KMS-11 (cell line): ENCODE results near the gene FARS2.

ENCODE experiments used
- H2AFZ ChIP-seq: fragments of 200-600 bp; sonication (generic); 2 replicates; pipeline ENCODE4 v1.6.1; 2016; ENCODE audit warnings: antibody characterized with exemption, mixed run types, low read depth
- H3K27ac ChIP-seq: fragments of 200-600 bp; sonication (generic); 2 replicates; pipeline ENCODE4 v1.6.1; 2016; ENCODE audit warnings: mild to moderate bottlenecking, mixed run types
- H3K27me3 ChIP-seq: fragments of 200-600 bp; sonication (generic); 2 replicates; pipeline ENCODE4 v1.6.1; 2017; ENCODE audit warnings: mild to moderate bottlenecking, low read depth, mixed run types, moderate library complexity; ENCODE audit not compliant: insufficient read depth
- H3K36me3 ChIP-seq: fragments of 200-600 bp; sonication (generic); 2 replicates; pipeline ENCODE4 v1.6.1; 2017; ENCODE audit warnings: mild to moderate bottlenecking, mixed run types; ENCODE audit not compliant: insufficient read depth
- H3K4me1 ChIP-seq: fragments of 200-600 bp; sonication (generic); 2 replicates; pipeline ENCODE4 v1.6.1; 2016; ENCODE audit warnings: mild to moderate bottlenecking, low read depth, mixed run types; ENCODE audit not compliant: poor library complexity, severe bottlenecking
- H3K4me2 ChIP-seq: fragments of 200-600 bp; sonication (generic); 2 replicates; pipeline ENCODE4 v1.7.0; 2016; ENCODE audit warnings: mild to moderate bottlenecking, mixed run types
- H3K4me3 ChIP-seq: fragments of 200-600 bp; sonication (generic); IDR thresholded peaks from 2 replicates; pipeline ENCODE4 v1.6.1; 2017; ENCODE audit warnings: low read depth, low read length, mixed read lengths; ENCODE audit not compliant: insufficient read depth
- H3K79me2 ChIP-seq: fragments of 200-600 bp; sonication (generic); 2 replicates; pipeline ENCODE4 v1.6.1; 2016; ENCODE audit warnings: low read depth, mixed run types; ENCODE audit not compliant: insufficient read depth
- H3K9ac ChIP-seq: fragments of 200-600 bp; sonication (generic); 2 replicates; pipeline ENCODE4 v1.6.1; 2016; ENCODE audit warnings: mild to moderate bottlenecking, mixed run types
- H4K20me1 ChIP-seq: fragments of 200-600 bp; sonication (generic); 2 replicates; pipeline ENCODE4 v1.6.1; 2016; ENCODE audit warnings: mild to moderate bottlenecking, mixed run types; ENCODE audit not compliant: insufficient read depth
- CTCF ChIP-seq: fragments of 200-600 bp; sonication (generic); conservative IDR thresholded peaks from 2 replicates; pipeline ENCODE4 v1.6.1; 2017; ENCODE audit warnings: low read depth, mild to moderate bottlenecking, antibody characterized with exemption, low read length, moderate library complexity, mixed read lengths

The FARS2 gene

DNA sequence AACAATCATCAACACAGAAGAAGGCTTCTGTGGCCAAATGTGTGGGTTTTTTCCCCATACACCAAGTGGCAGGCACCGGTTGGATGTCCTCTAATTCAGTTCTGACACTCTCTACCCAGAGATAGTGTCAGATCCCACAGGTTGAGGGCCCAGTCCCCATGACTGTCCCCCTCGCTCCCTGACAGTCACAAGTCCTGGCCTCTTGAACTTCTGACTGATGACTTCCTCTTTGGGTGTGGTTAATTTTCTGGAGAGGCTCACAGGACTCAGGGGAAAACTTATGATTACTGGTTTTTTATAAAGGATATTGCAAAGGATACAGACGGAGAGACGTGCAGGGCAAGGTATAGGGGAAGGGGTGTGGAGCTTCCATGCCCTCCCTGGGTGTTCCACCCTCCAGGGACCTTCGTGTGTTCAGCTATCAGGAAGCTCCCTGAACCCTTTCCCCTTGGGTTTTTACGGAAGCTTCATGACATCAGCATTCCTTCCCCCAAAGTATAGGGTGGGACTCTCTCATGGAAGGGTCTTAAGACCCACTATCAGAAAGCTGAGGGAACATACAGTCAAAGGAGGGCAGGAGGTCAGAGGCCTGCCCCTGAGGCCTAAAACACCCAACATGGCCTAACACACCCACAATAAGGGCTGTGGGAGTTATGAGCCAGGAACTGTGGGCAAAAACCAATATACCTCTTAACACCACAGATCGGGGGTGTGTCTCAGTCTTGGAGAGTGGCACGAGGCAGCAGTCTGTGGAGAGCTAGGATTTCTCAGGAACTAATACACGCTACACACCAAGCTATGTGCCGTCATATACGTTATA lies 33.3 kb downstream of the FARS2 start:
- no peaks in the 10 kb centered on the region for H3K79me2 ChIP-seq
- no peak overlapping the region for H2AFZ ChIP-seq
- H3K4me2 ChIP-seq: no peak overlapping the region
- H3K27ac ChIP-seq: no peak overlapping the region
- H3K27me3 ChIP-seq: no peaks in the 10 kb centered on the region
- no peaks in the 10 kb centered on the region for H3K36me3 ChIP-seq
- H4K20me1 ChIP-seq: no peaks in the 10 kb centered on the region
- no peak overlapping the region for H3K9ac ChIP-seq
- no peak for TF ChIP-seq CTCF
- no peaks in the 10 kb centered on the region for H3K4me1 ChIP-seq
- H3K4me3 ChIP-seq: no peak overlapping the region

DNA sequence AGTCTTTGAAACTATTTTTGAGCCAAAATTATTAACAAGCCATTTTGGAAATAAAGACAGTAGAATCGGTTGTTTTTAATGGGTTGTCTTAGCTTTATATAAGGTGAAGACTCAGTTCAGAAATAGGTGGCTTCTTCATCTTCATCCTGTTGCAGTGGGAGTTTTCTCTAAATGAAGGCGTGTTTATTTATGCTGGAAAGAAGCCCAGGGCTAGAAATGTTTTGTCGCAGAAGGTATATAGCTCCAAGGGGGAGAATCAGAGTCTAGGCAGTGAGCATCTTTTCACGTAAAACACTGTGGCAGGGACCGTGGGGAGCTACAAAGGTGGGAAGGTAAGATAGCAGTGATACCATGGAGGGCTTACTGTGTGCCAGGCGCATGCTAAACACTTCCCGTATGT lies 34.3 kb downstream of the FARS2 start:
- Histone ChIP-seq H3K27me3 (no peaks in the 10 kb centered on the region), H3K27ac (no peak overlapping the region), H3K4me2 (no peak overlapping the region), H3K36me3 (no peaks in the 10 kb centered on the region), H3K4me1 (no peaks in the 10 kb centered on the region), H2AFZ (no peak overlapping the region), H3K9ac (no peak overlapping the region), H3K4me3 (no peak overlapping the region), H3K79me2 (no peaks in the 10 kb centered on the region), H4K20me1 (no peaks in the 10 kb centered on the region)
- no peak for TF ChIP-seq CTCF

- Histone ChIP-seq H3K4me1 (no peaks in the 10 kb centered on the region), H3K36me3 (no peaks in the 10 kb centered on the region), H3K79me2 (peaks cover 6% of the 10 kb centered on the region; the same call in 1 of the 2 replicates), H3K27ac (no peak overlapping the region), H3K27me3 (no peaks in the 10 kb centered on the region), H4K20me1 (no peaks in the 10 kb centered on the region), H3K9ac (no peak overlapping the region), H2AFZ (no peak overlapping the region), H3K4me3 (no peak overlapping the region), H3K4me2 (no peak overlapping the region)
- no peak for TF ChIP-seq CTCF
Measured at GRCh38 chr6:5300206-5300764, 39.0 kb downstream of the FARS2 start.

GRCh38 chr6:5302220-5302946 lies 41.1 kb downstream of the FARS2 start:
- H3K9ac ChIP-seq: no peak overlapping the region
- H3K4me1 ChIP-seq: no peaks in the 10 kb centered on the region
- no peak overlapping the region for H3K4me2 ChIP-seq

More at GRCh38 chr6:5302220-5302946, 41.1 kb downstream of the FARS2 start:
- Histone ChIP-seq H4K20me1 (no peaks in the 10 kb centered on the region), H3K36me3 (no peaks in the 10 kb centered on the region), H3K79me2 (peaks cover 6% of the 10 kb centered on the region; the same call in 1 of the 2 replicates), H3K4me3 (no peak overlapping the region), H3K27ac (no peak overlapping the region), H3K27me3 (no peaks in the 10 kb centered on the region), H2AFZ (no peak overlapping the region)
- no peak for TF ChIP-seq CTCF
